GM19193 (cell line): Measurements from ENCODE around the gene DNAJC25.

Source experiments
- POLR2A ChIP-seq: IDR thresholded peaks from 4 replicates; pipeline ENCODE4 v1.6.1; 2011; ENCODE audit not compliant: insufficient read depth, insufficient read length; ENCODE audit errors: extremely low read depth

The DNAJC25 gene

DNA sequence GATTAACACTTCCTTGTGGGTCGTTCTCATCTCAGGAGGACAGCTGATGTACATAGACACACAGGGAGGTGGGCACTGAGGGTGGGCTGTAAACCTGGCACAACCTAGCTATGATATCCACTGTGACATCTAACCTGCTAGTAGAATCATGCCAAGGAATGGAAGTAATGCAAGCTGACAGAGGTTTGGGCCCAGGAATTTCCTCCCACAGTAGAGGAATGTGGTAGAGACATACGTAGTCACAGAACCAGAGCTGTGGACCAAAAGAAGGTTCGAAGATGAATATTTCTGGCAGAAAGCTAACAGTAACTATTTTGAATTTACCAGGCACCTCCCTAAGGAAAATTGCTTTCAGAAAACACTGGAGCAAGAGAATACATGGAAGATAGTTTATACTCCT, 15.2 kb upstream of the DNAJC25 start:
- no peak for TF ChIP-seq POLR2A

DNA sequence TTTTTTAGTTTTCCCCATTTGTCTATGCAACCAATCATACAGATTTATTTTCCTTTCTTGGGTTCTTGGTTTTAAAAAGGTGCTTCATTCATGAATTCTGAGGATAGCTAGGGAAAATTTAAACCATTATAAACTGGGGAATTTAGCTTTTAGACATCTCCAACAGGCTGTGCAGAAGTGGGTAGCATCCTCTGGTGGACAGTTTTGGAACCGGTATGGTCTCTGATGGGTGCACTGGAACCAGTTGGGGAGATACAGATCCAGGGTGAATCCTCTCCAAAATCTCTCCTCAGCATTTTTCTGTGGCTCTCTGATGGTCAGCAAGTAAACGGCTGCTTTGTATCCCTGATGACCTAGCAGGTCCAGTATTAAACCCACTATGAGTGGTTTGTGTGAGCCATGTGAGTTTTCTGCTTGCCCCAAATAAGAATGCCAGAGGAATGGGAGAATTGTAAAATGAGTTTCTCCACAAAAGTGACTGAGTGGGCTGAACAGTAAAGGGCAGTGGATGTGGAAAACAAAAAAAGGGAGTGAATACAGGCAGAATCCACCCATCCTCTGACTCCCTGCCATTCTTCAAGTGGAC, 9.1 kb upstream of the DNAJC25 start:
- TF ChIP-seq POLR2A = no peak

DNA sequence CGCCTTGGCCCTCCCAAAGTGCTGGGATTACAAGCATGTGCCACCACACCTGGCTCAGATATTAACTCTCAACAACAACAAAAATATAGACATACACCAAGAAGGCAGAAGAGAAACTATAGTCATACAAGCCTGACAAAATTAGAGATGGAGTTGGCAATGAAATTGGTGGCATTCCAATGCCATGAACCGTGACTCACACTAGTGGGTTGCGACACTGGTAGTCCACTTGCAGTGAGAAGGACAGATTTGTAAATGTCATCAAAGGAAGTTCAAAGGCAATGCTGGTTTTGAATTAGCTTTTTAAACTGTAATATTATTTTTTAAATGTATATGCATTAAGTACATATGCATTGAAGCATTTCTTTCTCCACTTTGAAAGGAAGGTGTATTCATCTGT, 8.5 kb upstream of the DNAJC25 start:
- TF ChIP-seq POLR2A = no peak

DNA sequence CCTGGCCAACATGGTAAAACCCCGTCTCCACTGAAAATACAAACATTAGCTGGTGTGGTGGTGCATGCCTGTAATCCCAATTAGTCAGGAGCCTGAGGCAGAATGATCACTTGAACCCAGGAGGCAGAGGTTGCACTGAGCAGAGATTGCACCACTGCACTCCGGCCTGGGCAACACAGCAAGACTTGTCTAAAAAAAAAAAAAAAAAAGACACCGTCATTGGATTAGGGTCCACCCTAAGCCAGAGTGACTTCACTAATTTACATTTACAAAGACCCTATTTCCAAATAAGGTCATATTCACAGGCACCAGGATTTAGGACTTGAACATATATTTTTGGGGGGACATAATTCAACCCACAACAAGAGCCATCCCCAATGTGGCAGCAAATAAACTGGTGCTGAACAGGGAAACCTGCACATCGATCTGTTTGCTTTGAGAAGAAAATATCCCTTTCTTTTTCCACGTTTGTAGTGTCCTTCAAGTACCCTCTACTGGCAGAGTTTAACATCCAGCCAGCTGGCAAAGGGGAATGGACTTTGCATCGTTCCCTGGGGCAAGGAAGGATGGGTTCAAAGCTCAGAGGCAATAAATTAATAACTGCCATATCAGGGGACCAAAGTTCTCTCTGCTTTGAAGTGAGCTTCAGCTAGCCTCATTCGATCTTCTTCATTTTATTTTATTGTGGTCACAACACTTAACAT, 3.7 kb upstream of the DNAJC25 start:
- TF ChIP-seq POLR2A = no peak

DNA sequence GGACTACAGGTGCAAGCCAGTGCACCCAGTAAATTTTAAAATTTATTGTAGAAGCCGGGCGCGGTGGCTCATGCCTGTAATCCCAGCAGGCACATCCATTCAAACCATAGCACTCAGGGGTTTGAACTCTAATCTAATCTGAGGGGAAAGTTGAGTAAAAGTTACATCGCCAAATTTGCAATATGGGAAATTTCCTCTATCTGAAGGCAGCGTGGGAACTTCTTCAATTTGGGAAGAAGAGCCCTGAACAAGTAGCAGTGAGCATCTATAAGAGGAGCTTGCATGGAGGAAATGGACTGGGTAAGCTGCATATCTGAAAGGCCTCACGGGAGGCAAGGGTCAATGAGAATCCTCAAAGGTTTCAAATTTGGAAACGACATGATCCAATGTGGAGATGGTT, 2.7 kb upstream of the DNAJC25 start:
- no peak for TF ChIP-seq POLR2A

DNA sequence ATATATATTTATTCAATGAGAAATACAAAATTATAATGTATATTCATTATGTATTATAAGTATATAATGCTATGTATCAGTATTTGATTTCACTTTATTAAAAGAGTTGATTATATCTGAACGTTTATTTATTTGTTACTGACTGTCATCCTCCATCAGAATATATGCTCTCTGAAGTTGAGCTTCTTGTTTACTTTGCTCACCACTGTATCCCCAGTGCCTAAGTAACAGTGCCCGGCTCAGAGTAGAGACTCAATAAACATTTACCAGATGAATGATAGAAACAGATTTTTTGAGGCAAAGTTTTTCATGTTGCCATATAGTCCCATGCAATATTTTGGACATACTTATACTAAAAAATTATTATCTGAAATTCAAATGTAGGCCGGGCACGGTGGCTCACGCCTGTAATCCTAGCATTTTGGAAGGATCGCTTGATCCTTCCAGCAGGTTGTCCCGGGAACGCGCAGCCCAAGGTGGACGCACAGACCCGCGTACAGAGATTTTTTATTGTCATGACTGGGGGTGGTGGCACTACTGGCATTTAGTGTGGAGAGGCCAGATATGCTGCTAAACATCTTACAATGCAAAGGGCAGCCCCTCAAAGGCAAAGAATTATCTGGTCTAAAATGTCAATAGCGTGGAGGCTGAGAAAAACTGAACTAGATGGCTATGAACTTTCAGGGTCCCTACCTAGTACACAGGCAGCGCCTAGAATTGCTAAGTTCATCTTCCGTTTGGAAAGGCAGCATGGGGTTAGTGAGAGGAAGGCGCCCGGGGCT, 761 bp upstream of the DNAJC25 start:
- no peak for TF ChIP-seq POLR2A

DNA sequence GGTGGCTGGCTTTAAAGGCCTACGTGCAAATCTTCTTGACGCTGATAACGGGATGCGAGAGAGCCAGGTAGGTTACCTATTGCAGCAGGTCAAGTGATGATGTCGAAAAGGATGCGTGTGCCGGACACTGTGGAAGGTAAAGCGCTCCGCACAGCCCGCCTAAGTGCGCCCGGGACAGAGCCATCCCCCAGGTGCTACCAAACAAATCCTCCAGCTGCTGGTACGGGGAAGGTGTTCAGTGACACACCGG, 245 bp upstream of the DNAJC25 start:
- TF ChIP-seq POLR2A = no peak

DNA sequence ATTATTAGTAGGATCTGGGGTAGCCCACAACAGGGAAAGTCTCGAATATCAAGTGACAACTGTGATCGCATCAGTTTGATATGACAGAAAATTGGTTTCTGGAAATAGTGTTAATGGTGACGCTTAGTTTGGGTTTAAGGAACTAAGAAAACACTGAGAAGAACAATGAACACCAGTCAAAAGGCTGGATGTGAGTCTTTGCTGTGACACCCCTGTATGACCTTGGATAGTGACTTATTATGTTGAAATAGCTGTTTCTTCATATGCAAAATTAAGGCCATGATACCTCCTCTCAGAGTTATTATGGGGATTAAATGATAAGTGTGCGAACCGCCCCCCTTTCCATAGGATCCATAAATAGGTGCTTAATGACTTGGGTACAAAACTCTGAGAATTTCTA, 926 bp downstream of the DNAJC25 start:
- no peak for TF ChIP-seq POLR2A

DNA sequence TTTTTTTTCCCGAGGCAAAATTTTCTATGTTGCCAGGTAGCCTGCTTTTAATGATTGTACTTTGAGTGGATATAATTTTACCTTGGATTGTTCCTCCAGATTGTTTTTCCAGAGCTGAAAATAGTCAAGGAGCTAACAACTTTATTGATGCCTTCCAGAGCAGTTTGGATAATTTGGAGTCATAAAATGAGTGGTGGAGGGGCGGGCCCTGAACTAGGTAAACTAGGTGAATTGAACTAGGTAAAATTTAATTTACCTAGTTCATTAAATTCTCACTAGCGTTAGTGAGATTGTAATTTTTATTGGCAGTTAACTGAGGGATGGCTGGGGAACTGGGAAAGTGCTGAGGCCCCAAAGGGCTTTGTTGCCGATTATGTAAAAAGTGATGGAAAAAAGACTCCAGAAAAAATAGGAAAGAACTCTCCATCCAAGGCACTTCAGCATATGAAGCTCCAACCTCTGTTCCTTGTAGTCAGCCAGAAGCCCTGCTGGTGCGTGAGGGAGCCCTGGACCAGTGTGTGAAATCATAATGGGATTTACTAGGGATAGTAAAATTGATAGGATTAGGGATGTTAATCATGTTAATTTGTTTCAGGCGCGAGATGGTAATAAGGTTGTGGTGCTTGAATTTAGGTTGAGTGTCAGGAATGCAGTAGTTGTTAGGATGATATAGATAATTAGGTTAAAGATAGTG, 1.7 kb downstream of the DNAJC25 start:
- TF ChIP-seq POLR2A = no peak

DNA sequence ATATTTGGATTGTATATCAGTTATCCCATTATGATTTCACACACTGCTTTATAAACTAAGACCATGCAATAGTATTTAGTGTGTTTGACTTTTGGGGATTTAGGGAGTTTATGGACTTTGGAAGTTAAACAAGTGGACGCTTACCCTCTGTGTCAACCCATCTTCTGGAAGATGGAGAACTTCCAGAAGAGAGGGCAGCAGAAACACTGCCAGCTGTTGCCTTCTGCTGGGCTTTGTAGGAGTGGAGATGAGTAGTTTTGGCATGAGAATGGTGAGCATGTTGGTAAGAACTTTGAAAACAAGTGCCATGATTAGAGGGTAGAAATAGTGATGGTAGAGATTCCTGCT, 2.2 kb downstream of the DNAJC25 start:
- no peak for TF ChIP-seq POLR2A

DNA sequence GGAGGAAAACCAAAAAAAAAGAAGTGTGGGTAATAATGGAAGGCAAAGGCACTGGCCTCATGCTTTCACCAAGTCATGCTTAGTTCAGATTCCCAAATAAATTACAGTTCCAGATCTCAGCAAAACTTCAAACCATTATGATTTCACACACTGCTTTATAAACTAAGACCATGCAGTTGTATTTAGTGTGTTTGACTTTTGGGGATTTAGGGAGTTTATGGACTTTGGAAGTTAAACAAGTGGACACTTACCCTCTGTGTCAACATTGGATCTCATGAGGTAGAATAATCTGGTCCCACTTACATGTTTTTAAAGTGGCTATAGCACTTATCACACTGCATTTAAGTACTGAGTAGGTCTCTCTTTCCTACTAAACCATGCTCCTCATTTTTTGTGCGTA, 3.7 kb downstream of the DNAJC25 start:
- no peak for TF ChIP-seq POLR2A

DNA sequence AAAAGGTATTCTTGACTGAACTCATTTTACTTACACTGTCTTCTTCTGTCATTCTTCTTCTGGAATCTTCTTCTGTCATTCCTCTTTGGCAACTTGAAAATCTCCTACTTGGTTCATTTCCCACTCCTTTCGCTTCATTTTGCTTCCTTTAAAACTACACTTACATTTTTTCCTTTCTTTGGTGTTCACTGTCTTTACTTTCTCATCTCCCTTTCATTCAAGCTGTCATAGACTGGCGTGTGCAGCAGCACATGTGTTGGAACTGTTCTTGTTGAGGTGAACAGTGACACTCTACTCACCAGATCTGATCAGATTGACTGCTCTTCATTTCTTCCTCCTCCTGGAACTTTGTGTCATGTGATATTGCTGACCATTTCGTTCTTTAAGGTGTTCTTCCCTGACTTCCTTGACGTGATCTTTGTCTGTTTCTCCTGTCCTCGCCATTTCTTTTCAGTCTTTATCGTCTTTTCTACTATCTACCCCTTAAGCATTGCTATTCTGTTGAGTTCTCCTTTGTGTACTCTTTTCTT, 6.4 kb downstream of the DNAJC25 start:
- TF ChIP-seq POLR2A = no peak

DNA sequence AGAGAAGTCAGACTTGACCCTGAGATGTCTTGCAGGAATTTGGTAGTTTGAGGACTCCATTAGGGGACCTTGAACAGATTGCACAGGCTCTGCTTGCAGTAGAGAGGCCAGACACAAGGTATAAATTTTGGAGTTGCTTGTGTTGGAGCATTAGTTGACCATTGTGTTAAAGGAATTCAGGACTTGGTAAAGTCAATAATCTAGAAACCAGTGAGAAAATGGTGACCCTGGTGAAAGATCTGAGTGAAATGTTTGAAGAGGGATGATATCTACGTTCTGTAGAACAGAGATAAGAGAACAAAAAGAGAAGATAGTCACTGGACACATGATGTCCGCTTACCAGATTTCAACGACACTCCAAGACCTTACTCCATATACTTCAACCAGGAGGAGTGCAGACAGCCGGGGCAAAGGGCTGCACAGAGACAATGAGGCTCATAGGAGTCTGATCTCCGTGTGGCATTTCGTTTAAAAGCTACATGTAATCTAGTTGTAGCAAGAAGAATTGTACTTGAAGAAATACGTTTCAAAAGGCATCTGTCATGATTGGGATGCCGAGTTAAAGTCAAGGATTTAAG, 13.2 kb downstream of the DNAJC25 start:
- TF ChIP-seq POLR2A = no peak

DNA sequence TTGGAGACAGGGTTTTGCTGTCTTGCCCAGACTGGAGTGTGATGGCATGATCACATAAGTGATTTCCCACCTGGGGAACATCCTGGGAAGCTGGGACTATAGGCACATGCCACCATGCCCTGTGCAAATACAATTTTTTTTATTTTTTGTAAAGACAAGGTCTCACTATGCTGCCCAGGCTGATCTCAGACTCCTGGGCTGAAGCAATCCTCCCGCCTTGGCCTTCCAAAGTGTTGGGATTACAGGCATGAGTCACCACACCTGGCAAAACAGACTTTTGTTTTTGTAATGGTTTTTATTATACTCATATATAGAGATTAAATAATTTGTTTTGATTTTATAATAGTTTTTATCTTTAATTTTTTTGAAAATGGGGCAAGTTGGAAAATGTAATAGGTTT, 14.7 kb downstream of the DNAJC25 start:
- TF ChIP-seq POLR2A = no peak

DNA sequence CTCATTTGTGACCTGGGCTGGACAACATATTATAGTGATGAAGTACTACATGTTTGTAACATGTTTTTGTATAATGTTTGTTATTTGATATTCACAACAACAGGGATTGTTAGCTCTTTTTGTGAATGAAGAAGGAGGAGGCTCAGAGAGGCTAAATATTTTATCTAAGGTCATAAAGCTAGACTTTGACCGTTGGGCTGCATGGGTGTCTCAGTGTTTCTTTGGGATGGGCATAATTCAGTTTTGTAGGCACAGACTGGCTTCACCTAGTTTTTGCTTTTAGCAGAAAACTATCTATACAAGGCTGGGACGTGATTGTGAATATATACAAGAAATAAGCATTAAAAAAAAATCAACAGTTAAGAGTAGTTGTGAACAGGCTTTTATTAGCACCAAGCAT, 15.3 kb downstream of the DNAJC25 start:
- TF ChIP-seq POLR2A = no peak

DNA sequence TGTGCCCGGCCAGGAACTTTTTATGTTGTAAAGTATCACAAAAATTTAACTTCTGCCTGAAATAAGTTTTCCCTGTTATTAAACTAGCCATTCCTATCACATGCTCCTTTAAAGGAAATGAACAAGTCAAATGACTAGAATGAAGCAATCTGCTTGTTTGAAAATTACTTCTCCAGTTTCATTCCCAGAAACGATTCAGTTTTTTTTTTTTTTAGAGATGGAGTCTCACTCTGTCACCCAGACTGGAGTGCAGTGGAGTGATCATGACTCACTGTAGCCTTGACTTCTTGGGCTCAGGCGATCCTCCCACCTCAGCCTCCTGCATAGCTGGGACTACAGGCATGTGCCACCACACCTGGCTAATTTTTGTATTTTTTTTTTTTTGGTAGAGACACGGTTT, 16.9 kb downstream of the DNAJC25 start:
- TF ChIP-seq POLR2A = no peak

DNA sequence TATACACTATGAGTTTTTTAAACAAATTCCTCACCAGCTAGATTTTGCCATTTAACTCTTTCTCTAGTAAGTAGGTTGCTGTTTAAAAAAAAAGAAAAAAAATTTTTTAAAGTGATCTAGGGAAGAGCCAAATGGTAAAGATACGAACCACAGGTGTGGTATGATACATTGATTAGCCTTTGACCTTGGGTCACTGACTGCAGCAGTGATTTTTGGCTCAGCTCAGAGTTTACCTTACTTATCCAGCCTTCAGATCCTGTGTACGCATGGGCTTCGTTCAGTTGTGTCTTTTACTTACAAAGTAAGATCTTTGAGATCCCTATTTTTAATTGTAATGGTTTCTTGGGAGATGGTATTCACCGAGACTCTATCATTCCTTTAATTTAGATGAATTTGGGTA, 17.9 kb downstream of the DNAJC25 start:
- no peak for TF ChIP-seq POLR2A
